Uterine smooth muscle cell (primary cell): ENCODE data around the gene CALML5. TPM values are rescaled to one million over a fixed set of nuclear protein-coding genes. Genes with fewer than 3 reads are reported as not detected.

ENCODE experiments used
- total RNA-seq: library from RNA; depleted of rRNA; stranded (reverse); fragments of >200 nt; gene quantifications from 2 replicates; pipeline ENCODE4 v1.2.3, GENCODE V29; 2014

Gene CALML5
- not detected in 2 replicates for total RNA-seq

GRCh38 chr10:5499493-5500140 is at the start of gene CALML5:
TSS of gene CALML5 (minus strand) at chr10:5499570. CDS start at chr10:5499438, 132 bp downstream.

GRCh38 chr10:5524641-5525560 is 25.5 kb upstream of the CALML5 start, which contains the start of gene CALML3:
TSS of gene CALML3 (plus strand) at chr10:5524961. CDS start at chr10:5525086, 125 bp downstream.

Other genes with a start within 250 kb of the CALML5 start
- gene UCN3, start 134.6 kb downstream of the CALML5 start, total RNA-seq, result not detected in 2 replicates
- not detected in 2 replicates for gene TUBAL3, start 94.7 kb downstream of the CALML5 start, total RNA-seq
- 24.0 and 43.6 TPM in 2 replicates for gene NET1, start 87.0 kb downstream of the CALML5 start, total RNA-seq
- not detected in 2 replicates for gene CALML3, start 25.4 kb upstream of the CALML5 start, total RNA-seq
- gene ASB13, start 167.0 kb upstream of the CALML5 start, total RNA-seq, result 9.1 and 13.5 TPM in 2 replicates
- gene TASOR2, start 185.3 kb upstream of the CALML5 start, total RNA-seq, result 64.6 and 81.7 TPM in 2 replicates